IMR-90 (cell line): Measurements from ENCODE around the gene SP140L. TPM values are rescaled to one million over a fixed set of nuclear protein-coding genes. Genes with fewer than 3 reads are reported as not detected.

Experiments
- ATAC-seq: fragments of 200-7000 bp; cut with Tn5 transposase; 2 replicates; pipeline ENCODE4 v1.9.1; 2020; ENCODE audit warnings: low read depth, mild to moderate bottlenecking, moderate library complexity
- BruUV-seq: library from RNA; stranded (reverse); fragments of 400-500 nt; replicated peaks from 2 replicates; lab custom pipeline; 2021; lab: Mats Ljungman, UMichigan
- CTCF ChIA-PET: fragments of 300-600 bp; formaldehyde crosslinking; extraction: SDS; loops from one replicate; lab custom pipeline; 2021; ENCODE audit warnings: antibody characterized with exemption; lab: Yijun Ruan, JAX
- POLR2A ChIA-PET: fragments of 300-600 bp; sonication (Branson Sonifier 250); formaldehyde crosslinking; loops from one replicate; lab custom pipeline; 2022; ENCODE audit warnings: antibody characterized with exemption; ENCODE audit not compliant: unreplicated experiment; lab: Charles Lee
- DNase-seq: peaks from one replicate; pipeline ENCODE4 v3.0.0; 2013
- H2AFZ ChIP-seq: replicated peaks from 2 replicates; pipeline ENCODE3; 2013; ENCODE audit warnings: low read length, mild to moderate bottlenecking; ENCODE audit not compliant: poor library complexity
- H2AK5ac ChIP-seq: 2 replicates; pipeline ENCODE4 v1.6.1; 2013; ENCODE audit warnings: low read depth, low read length, inconsistent platforms
- H2AK9ac ChIP-seq: replicated peaks from 2 replicates; pipeline ENCODE3; 2013; ENCODE audit warnings: mild to moderate bottlenecking, low read depth, low read length, moderate library complexity; ENCODE audit not compliant: poor library complexity
- H2BK120ac ChIP-seq: 2 replicates; pipeline ENCODE4 v1.6.1; 2013; ENCODE audit warnings: low read depth, low read length, inconsistent platforms
- H2BK15ac ChIP-seq: 3 replicates; pipeline ENCODE4 v1.6.1; 2013; ENCODE audit warnings: low read depth, low read length, inconsistent platforms
- H2BK20ac ChIP-seq: 2 replicates; pipeline ENCODE4 v1.6.1; 2013; ENCODE audit warnings: low read depth, mild to moderate bottlenecking, inconsistent platforms, low read length, moderate library complexity
- H2BK5ac ChIP-seq: 2 replicates; pipeline ENCODE4 v1.6.1; 2013; ENCODE audit warnings: mild to moderate bottlenecking, low read depth, low read length, inconsistent platforms; ENCODE audit not compliant: poor library complexity, severe bottlenecking
- H3K14ac ChIP-seq: replicated peaks from 2 replicates; pipeline ENCODE4 v1.6.1; 2013; ENCODE audit warnings: low read depth, low read length, inconsistent platforms
- H3K18ac ChIP-seq: 2 replicates; pipeline ENCODE4 v1.6.1; 2013; ENCODE audit warnings: low read depth, low read length, control low read depth
- H3K23ac ChIP-seq: 2 replicates; pipeline ENCODE4 v1.6.1; 2013; ENCODE audit warnings: low read depth, low read length, inconsistent platforms
- H3K27ac ChIP-seq: 2 replicates; pipeline ENCODE4 v1.5.1; 2013; ENCODE audit warnings: mild to moderate bottlenecking, control low read depth, low read length; ENCODE audit not compliant: insufficient read depth
- H3K27me3 ChIP-seq: 2 replicates; pipeline ENCODE4 v1.6.1; 2013; ENCODE audit warnings: low read length; ENCODE audit not compliant: control insufficient read depth, insufficient read depth
- H3K36me3 ChIP-seq: 2 replicates; pipeline ENCODE4 v1.6.1; 2013; ENCODE audit warnings: low read length, mixed read lengths; ENCODE audit not compliant: control insufficient read depth, insufficient read depth
- H3K4ac ChIP-seq: 2 replicates; pipeline ENCODE4 v1.6.1; 2013; ENCODE audit warnings: low read depth, low read length, inconsistent platforms
- H3K4me1 ChIP-seq: 2 replicates; pipeline ENCODE4 v1.6.1; 2013; ENCODE audit warnings: low read length, mixed read lengths; ENCODE audit not compliant: control insufficient read depth, insufficient read depth
- H3K4me2 ChIP-seq: 2 replicates; pipeline ENCODE4 v1.6.1; 2013; ENCODE audit warnings: low read depth, mild to moderate bottlenecking, control low read depth, low read length, moderate library complexity
- H3K4me3 ChIP-seq: 2 replicates; pipeline ENCODE4 v1.5.1; 2013; ENCODE audit warnings: low read depth, mild to moderate bottlenecking, control low read depth, low read length, moderate library complexity; ENCODE audit not compliant: insufficient read depth
- H3K56ac ChIP-seq: 2 replicates; pipeline ENCODE4 v1.6.1; 2013; ENCODE audit warnings: low read length, inconsistent platforms; ENCODE audit not compliant: insufficient read depth; ENCODE audit errors: extremely low read depth
- H3K79me1 ChIP-seq, 2 experiments: 2 replicates each; pipeline ENCODE4 v1.6.1; 2013; ENCODE audit warnings: low read length in 2 of 2, inconsistent platforms in 1 of 2, low read depth in 1 of 2
- H3K9ac ChIP-seq: 2 replicates; pipeline ENCODE4 v1.6.1; 2013; ENCODE audit warnings: low read depth, low read length, control low read depth
- H3K9me1 ChIP-seq: 2 replicates; pipeline ENCODE4 v1.6.1; 2013; ENCODE audit warnings: low read length, inconsistent platforms; ENCODE audit not compliant: insufficient read depth
- H3K9me3 ChIP-seq: 2 replicates; pipeline ENCODE4 v1.6.1; 2013; ENCODE audit warnings: low read length; ENCODE audit not compliant: control insufficient read depth, insufficient read depth
- H4K20me1 ChIP-seq: 2 replicates; pipeline ENCODE4 v1.6.1; 2013; ENCODE audit warnings: low read length, inconsistent platforms; ENCODE audit not compliant: insufficient read depth
- H4K5ac ChIP-seq: 2 replicates; pipeline ENCODE4 v1.6.1; 2013; ENCODE audit warnings: mild to moderate bottlenecking, low read depth, low read length, control low read depth
- H4K8ac ChIP-seq, 2 experiments: 2 replicates each; pipeline ENCODE4 v1.6.1; 2013; ENCODE audit warnings: low read depth in 2 of 2, low read length in 2 of 2, control low read depth in 1 of 2, inconsistent platforms in 1 of 2
- H4K91ac ChIP-seq: 2 replicates; pipeline ENCODE4 v1.6.1; 2013; ENCODE audit warnings: low read depth, low read length, inconsistent platforms; ENCODE audit not compliant: insufficient read depth
- BHLHE40 ChIP-seq: fragments of 150-350 bp; IDR thresholded peaks from 2 replicates; pipeline ENCODE4 v1.6.1; 2016; ENCODE audit warnings: mild to moderate bottlenecking, low read depth, low read length
- CEBPB ChIP-seq: IDR thresholded peaks from 2 replicates; pipeline ENCODE4 v1.6.1; 2012; ENCODE audit warnings: low read depth, low read length, improper control_type of control experiment
- CHD1 ChIP-seq: IDR thresholded peaks from 2 replicates; pipeline ENCODE4 v1.6.1; 2012; ENCODE audit warnings: low read depth, low read length, improper control_type of control experiment
- FOS ChIP-seq: fragments of 150-350 bp; IDR thresholded peaks from 2 replicates; pipeline ENCODE4 v1.6.1; 2016; ENCODE audit warnings: low read depth, low read length
- MAFK ChIP-seq: IDR thresholded peaks from 2 replicates; pipeline ENCODE4 v1.6.1; 2012; ENCODE audit warnings: low read depth, low read length, improper control_type of control experiment
- MAZ ChIP-seq: IDR thresholded peaks from 2 replicates; pipeline ENCODE4 v1.6.1; 2012; ENCODE audit warnings: low read depth, mild to moderate bottlenecking, low read length, improper control_type of control experiment, moderate library complexity, borderline replicate concordance
- MXI1 ChIP-seq: IDR thresholded peaks from 2 replicates; pipeline ENCODE4 v1.6.1; 2012; ENCODE audit warnings: low read depth, mild to moderate bottlenecking, low read length, moderate library complexity, borderline replicate concordance
- NFE2L2 ChIP-seq: fragments of 150-350 bp; IDR thresholded peaks from 2 replicates; pipeline ENCODE4 v1.6.1; 2016; ENCODE audit warnings: low read depth, mild to moderate bottlenecking, low read length
- POLR2A ChIP-seq: IDR thresholded peaks from 2 replicates; pipeline ENCODE4 v1.6.1; 2012; ENCODE audit warnings: mild to moderate bottlenecking, low read depth, low read length
- RAD21 ChIP-seq: IDR thresholded peaks from 2 replicates; pipeline ENCODE4 v1.6.1; 2012; ENCODE audit warnings: low read length, improper control_type of control experiment
- RCOR1 ChIP-seq: IDR thresholded peaks from 2 replicates; pipeline ENCODE4 v1.6.1; 2012; ENCODE audit warnings: mild to moderate bottlenecking, low read length, improper control_type of control experiment; ENCODE audit not compliant: insufficient replicate concordance
- RFX5 ChIP-seq: IDR thresholded peaks from 2 replicates; pipeline ENCODE4 v1.8.0; 2012; ENCODE audit warnings: low read depth, mild to moderate bottlenecking, low read length, moderate library complexity
- SMC3 ChIP-seq: fragments of 150-350 bp; IDR thresholded peaks from 2 replicates; pipeline ENCODE4 v1.6.1; 2016; ENCODE audit warnings: low read depth, mild to moderate bottlenecking, antibody characterized with exemption, low read length, moderate library complexity
- USF2 ChIP-seq: fragments of 150-350 bp; IDR thresholded peaks from 2 replicates; pipeline ENCODE4 v1.6.1; 2017; ENCODE audit warnings: mild to moderate bottlenecking, antibody characterized with exemption, low read length, low read depth
- WGBS, 2 experiments: methylation state at CpG; one replicate each; pipeline versions ENCODE4 v1.1.5 to v1.1.7; 2013; ENCODE audit warnings: missing lambda C conversion rate in 2 of 2; ENCODE audit not compliant: insufficient read length in 1 of 2; ENCODE audit errors: extremely low coverage in 2 of 2; 5-methylcytosine and 5-hydroxymethylcytosine counted together
- dilution Hi-C: fragments of 300-500 bp; cut with HindIII; formaldehyde crosslinking; loops from one replicate; pipeline ENCODE4 v1.14.3; 2018; ENCODE audit warnings: low sequenced_read_pairs; ENCODE audit not compliant: unreplicated experiment
- in situ Hi-C: fragments of 300-500 bp; cut with MboI; formaldehyde crosslinking; loops from 3 replicates; pipeline ENCODE4 v1.14.3; 2019; ENCODE audit warnings: low sequenced_read_pairs, inconsistent platforms, mixed read lengths
- intact Hi-C: fragments of 100-400 bp; cut with micrococcal nuclease; formaldehyde crosslinking; loops from 2 replicates; pipeline ENCODE4 v1.10.0; 2022
- polyA plus RNA-seq, 3 experiments: library from polyadenylated mRNA; depleted of rRNA; stranded (reverse); fragments of >200 nt; gene quantifications; 2 replicates each; pipeline ENCODE4 v1.2.3, GENCODE V29; 2012; ENCODE audit warnings: low replicate concordance in 1 of 3
- total RNA-seq: library from RNA; depleted of rRNA; stranded (reverse); fragments of >200 nt; gene quantifications from 2 replicates; pipeline ENCODE4 v1.2.3, GENCODE V29; 2012
- TF ChIP-seq, protein P1 (sequence below): conservative IDR thresholded peaks from 2 replicates; pipeline ENCODE4 v1.5.1; 2012; ENCODE audit warnings: mild to moderate bottlenecking, low read depth, low read length, improper control_type of control experiment
- TF ChIP-seq, protein P2 (sequence below): fragments of 150-350 bp; IDR thresholded peaks from 2 replicates; pipeline ENCODE4 v1.6.1; 2016; ENCODE audit warnings: low read depth, mild to moderate bottlenecking, low read length, moderate library complexity, borderline replicate concordance

The SP140L gene
- total and polyA plus RNA-seq, 2 of the 4 experiments (the other 2 are of a cell fraction), result 5.4 to 11.2 TPM

DNA sequence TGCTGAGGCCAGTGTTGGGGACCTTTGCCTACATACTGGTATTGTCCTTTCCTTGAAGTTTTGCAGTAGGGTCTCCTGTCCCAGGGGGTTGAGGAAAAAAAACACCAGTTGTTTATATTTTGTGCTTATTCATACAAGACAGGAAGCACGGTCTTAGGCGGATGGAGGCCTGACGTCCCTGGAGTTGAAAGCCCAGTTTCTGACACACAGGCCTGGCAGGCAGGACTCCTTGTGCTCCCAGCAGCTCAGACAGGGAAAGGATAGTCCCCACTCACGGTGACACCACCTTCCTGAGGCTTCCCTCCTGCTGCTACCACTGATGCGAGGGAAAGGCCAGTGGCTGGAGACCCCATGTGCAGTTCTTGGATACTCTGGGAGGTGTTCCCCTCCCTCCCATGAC lies 73.5 kb downstream of the SP140L start:
- peak; percentile 84 for ATAC-seq
- peak overlapping the region; percentile 26 for H2AFZ ChIP-seq
- no peaks in the 10 kb centered on the region for H3K79me1 ChIP-seq
- peak overlapping the region; percentile 67 for H3K4ac ChIP-seq
- no CpG with 5 or more reads among the region's 5 CpGs for WGBS, 2 experiments
- BruUV-seq, result no TSS peak
- H3K36me3 ChIP-seq, result peaks cover 14% of the 10 kb centered on the region; the same call in 1 of the 2 replicates
- H2BK20ac ChIP-seq, result no peak overlapping the region
- peaks cover 6% of the 10 kb centered on the region; the same call in 1 of the 2 replicates for H3K9me3 ChIP-seq
- no peak overlapping the region for H3K4me2 ChIP-seq
- H3K18ac ChIP-seq, result no peak overlapping the region
- no peak overlapping the region for H2BK15ac ChIP-seq
- H2AK9ac ChIP-seq, result no peak overlapping the region
- H2BK5ac ChIP-seq, result no peak overlapping the region
- H3K23ac ChIP-seq, result no peak overlapping the region
- dilution Hi-C loops (no loop called here), intact Hi-C loops (no loop called here), in situ Hi-C loops (loop anchor here (25.0 kb wide), 1 partner anchor 412 kb away; no protein-coding TSS in a partner anchor)
- CTCF ChIA-PET, result no interaction called here
- H3K27ac ChIP-seq, result no peak overlapping the region
- POLR2A ChIA-PET, result no interaction called here
- H3K4me3 ChIP-seq, result no peak overlapping the region
- no peak for TF ChIP-seq USF2
- no peak for TF ChIP-seq MAFK
- TF ChIP-seq, protein P1, sequence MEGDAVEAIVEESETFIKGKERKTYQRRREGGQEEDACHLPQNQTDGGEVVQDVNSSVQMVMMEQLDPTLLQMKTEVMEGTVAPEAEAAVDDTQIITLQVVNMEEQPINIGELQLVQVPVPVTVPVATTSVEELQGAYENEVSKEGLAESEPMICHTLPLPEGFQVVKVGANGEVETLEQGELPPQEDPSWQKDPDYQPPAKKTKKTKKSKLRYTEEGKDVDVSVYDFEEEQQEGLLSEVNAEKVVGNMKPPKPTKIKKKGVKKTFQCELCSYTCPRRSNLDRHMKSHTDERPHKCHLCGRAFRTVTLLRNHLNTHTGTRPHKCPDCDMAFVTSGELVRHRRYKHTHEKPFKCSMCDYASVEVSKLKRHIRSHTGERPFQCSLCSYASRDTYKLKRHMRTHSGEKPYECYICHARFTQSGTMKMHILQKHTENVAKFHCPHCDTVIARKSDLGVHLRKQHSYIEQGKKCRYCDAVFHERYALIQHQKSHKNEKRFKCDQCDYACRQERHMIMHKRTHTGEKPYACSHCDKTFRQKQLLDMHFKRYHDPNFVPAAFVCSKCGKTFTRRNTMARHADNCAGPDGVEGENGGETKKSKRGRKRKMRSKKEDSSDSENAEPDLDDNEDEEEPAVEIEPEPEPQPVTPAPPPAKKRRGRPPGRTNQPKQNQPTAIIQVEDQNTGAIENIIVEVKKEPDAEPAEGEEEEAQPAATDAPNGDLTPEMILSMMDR, result no peak
- TF ChIP-seq SMC3, result no peak
- TF ChIP-seq RFX5, result no peak
- TF ChIP-seq, protein P2, sequence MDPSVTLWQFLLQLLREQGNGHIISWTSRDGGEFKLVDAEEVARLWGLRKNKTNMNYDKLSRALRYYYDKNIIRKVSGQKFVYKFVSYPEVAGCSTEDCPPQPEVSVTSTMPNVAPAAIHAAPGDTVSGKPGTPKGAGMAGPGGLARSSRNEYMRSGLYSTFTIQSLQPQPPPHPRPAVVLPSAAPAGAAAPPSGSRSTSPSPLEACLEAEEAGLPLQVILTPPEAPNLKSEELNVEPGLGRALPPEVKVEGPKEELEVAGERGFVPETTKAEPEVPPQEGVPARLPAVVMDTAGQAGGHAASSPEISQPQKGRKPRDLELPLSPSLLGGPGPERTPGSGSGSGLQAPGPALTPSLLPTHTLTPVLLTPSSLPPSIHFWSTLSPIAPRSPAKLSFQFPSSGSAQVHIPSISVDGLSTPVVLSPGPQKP, result no peak
- no peak for TF ChIP-seq RCOR1
- no peak for TF ChIP-seq RAD21
- no peak for TF ChIP-seq NFE2L2
- no peak for TF ChIP-seq POLR2A
- TF ChIP-seq MXI1, result no peak
- no peak for TF ChIP-seq BHLHE40
- no peak for TF ChIP-seq MAZ
- no peak for TF ChIP-seq CEBPB
- no peak for TF ChIP-seq CHD1
- no peak for TF ChIP-seq FOS
- no peaks in the 10 kb centered on the region for H3K4me1 ChIP-seq
- H3K27me3 ChIP-seq, result no peaks in the 10 kb centered on the region
- H4K20me1 ChIP-seq, result no peaks in the 10 kb centered on the region
- H3K9me1 ChIP-seq, result no peaks in the 10 kb centered on the region
- 0 out of 4 replicates have a peak overlapping the region, but pooled peaks of 1 of the 2 experiments have one; percentile 61 for H4K8ac ChIP-seq
- H2BK120ac ChIP-seq, result 0 out of 2 replicates have a peak overlapping the region, but pooled peaks have one; percentile 40
- DNase-seq, result peak; percentile 65
- no peak overlapping the region for H2AK5ac ChIP-seq
- H3K9ac ChIP-seq, result no peak overlapping the region
- H4K91ac ChIP-seq, result no peak overlapping the region
- peak overlapping the region; percentile 81; the same call in 1 of the 2 replicates for H3K14ac ChIP-seq
- no peak overlapping the region for H4K5ac ChIP-seq
- no peak overlapping the region for H3K56ac ChIP-seq
